ENCODE measurements around the gene NCAPH2.
"Not testable (repeated sequence)": the region's sequence is repeated elsewhere in the genome, so short reads cannot be mapped to it uniquely, and the experiment has no call there.

NCAPH2 gene

DNA sequence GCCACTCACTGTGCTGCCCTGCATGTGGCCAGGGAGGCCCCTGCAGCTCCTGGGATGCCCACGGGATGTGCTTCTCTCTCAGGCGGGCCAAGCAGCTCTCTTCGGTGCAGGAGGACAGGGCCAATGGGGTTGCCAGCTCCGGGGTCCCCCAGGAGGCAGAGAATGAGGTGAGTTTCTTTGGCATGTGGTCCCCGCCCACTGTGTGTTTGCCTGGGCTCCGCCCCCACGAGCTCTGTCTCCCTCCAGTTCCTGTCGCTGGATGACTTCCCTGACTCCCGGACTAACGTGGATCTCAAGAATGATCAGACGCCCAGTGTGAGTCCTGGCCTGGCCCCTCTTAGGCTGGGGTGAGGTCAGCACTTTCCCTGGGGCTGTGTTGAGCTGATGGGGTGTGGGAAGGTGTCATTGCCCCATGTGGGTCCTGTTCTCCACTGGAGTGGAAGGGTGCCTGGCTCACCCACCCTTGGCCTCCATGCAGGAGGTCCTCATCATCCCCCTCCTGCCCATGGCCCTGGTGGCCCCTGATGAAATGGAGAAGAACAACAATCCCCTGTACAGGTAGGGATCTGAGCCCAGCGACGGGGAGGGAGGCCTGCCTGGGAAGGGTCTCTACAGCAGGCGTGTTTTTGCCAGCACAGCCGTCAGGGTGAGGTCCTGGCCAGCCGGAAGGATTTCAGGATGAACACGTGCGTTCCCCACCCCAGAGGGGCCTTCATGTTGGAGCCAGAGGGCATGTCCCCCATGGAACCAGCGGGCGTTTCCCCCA, 9.7 kb downstream of the NCAPH2 start:
- no peak for DNase-seq (ENCODE audit: low read depth)
- TF ChIP-seq, protein P1, sequence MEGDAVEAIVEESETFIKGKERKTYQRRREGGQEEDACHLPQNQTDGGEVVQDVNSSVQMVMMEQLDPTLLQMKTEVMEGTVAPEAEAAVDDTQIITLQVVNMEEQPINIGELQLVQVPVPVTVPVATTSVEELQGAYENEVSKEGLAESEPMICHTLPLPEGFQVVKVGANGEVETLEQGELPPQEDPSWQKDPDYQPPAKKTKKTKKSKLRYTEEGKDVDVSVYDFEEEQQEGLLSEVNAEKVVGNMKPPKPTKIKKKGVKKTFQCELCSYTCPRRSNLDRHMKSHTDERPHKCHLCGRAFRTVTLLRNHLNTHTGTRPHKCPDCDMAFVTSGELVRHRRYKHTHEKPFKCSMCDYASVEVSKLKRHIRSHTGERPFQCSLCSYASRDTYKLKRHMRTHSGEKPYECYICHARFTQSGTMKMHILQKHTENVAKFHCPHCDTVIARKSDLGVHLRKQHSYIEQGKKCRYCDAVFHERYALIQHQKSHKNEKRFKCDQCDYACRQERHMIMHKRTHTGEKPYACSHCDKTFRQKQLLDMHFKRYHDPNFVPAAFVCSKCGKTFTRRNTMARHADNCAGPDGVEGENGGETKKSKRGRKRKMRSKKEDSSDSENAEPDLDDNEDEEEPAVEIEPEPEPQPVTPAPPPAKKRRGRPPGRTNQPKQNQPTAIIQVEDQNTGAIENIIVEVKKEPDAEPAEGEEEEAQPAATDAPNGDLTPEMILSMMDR (IDR thresholded peaks at IDR 0.05; ENCODE audit: low read depth, low read length, missing control alignments) = no peak

GRCh38 chr22:50518606-50519005, 10.6 kb downstream of the NCAPH2 start:
- TF ChIP-seq, protein P1 (IDR thresholded peaks at IDR 0.05; ENCODE audit: low read depth, low read length, missing control alignments) = no peak
- no peak overlapping the region for H3K4me3 ChIP-seq (ENCODE audit: low read depth, low read length)
- no peak for DNase-seq (ENCODE audit: low read depth)

More for the DNA sequence above, 9.7 kb downstream of the NCAPH2 start:
- no peak overlapping the region for H3K4me3 ChIP-seq (ENCODE audit: low read depth, low read length)

- TF ChIP-seq, protein P1 (IDR thresholded peaks at IDR 0.05; ENCODE audit: low read depth, low read length, missing control alignments) = no peak
- no peak for DNase-seq (ENCODE audit: low read depth)
- H3K4me3 ChIP-seq (ENCODE audit: low read depth, low read length) = no peak overlapping the region
Observed at GRCh38 chr22:50519151-50519550, 11.1 kb downstream of the NCAPH2 start.

- H3K4me3 ChIP-seq (ENCODE audit: low read depth, low read length); DNase-seq (ENCODE audit: low read depth): not testable (repeated sequence)
Observed at GRCh38 chr22:50520184-50520583, 12.2 kb downstream of the NCAPH2 start.

DNA sequence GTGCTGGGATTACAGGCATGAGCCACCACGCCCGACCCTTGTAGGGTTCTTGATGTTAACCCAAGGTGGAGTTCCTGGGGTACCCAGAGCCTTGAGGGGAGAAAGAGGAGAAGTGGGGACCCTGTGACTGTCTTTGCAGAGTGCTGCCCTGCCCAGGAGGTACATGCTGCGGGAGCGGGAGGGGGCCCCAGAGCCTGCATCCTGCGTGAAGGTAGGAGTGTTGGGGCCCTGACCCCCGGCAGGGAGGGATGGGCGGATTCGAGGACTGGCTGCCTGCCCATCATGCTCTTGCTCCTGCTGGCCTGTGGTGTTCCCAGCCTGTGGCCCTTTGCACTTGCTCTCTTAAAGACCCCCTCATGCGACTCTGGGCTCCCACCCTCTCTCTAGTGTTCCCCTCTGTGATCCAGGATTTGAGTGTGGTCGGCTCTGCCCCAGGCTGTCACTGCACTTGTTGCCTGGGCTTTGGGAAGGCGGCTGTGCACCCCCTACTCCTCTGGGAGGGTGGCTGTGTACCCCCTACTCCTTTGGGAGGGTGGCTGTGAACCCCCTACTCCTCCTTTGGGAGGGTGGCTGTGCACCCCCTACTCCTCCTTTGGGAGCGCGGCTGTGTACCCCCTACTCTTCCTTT, 12.9 kb downstream of the NCAPH2 start:
- DNase-seq (ENCODE audit: low read depth) = no peak
- TF ChIP-seq, protein P1 (IDR thresholded peaks at IDR 0.05; ENCODE audit: low read depth, low read length, missing control alignments) = no peak
- H3K4me3 ChIP-seq (ENCODE audit: low read depth, low read length) = no peak overlapping the region

DNA sequence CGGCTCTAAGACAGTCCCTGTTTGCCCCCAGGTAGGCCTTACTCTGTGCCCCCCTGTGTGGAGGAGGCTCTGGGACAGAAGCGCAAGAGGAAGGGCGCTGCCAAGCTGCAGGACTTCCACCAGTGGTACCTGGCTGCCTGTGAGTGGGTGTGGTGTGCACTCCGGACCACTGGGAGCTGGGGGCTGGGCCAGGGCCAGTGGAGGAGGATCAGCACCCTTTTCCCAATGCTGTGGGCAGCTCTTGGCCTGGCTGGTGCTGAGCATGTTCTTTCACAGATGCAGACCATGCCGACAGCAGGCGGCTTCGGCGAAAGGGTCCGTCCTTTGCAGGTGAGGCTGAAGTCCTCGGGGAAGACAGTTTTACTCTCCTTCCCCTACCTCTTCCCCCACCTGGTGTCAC, 13.7 kb downstream of the NCAPH2 start:
- TF ChIP-seq, protein P1 (IDR thresholded peaks at IDR 0.05; ENCODE audit: low read depth, low read length, missing control alignments) = no peak
- DNase-seq (ENCODE audit: low read depth) = no peak
- no peak overlapping the region for H3K4me3 ChIP-seq (ENCODE audit: low read depth, low read length)

- H3K4me3 ChIP-seq (ENCODE audit: low read depth, low read length) = no peak overlapping the region
- TF ChIP-seq, protein P1 (IDR thresholded peaks at IDR 0.05; ENCODE audit: low read depth, low read length, missing control alignments) = no peak
- no peak for DNase-seq (ENCODE audit: low read depth)
Observed at GRCh38 chr22:50522208-50522805, 14.3 kb downstream of the NCAPH2 start.
